ENCODE results near the gene SCAF11.

Gene SCAF11

GRCh38 chr12:45989721-45990467, 480 bp downstream of the SCAF11 start:
- DNase-seq (ENCODE audit: low read depth in 2 of 2) = peak; percentile 51 to 52
- no peak for TF ChIP-seq CTCF (IDR thresholded peaks at IDR 0.05; ENCODE audit: low read depth, low read length)
- H3K4me3 ChIP-seq (replicated peaks in 1 of 2; ENCODE audit: low read depth in 2 of 2, low read length in 2 of 2) = peak overlapping the region; percentile 94 to 96

GRCh38 chr12:45989287-45989686, 1.1 kb downstream of the SCAF11 start:
- H3K4me3 ChIP-seq (replicated peaks in 1 of 2; ENCODE audit: low read depth in 2 of 2, low read length in 2 of 2) = peak overlapping the region; percentile 94 to 96
- no peak for DNase-seq (ENCODE audit: low read depth in 2 of 2)
- TF ChIP-seq CTCF (IDR thresholded peaks at IDR 0.05; ENCODE audit: low read depth, low read length) = no peak

- H3K4me3 ChIP-seq (replicated peaks in 1 of 2; ENCODE audit: low read depth in 2 of 2, low read length in 2 of 2) = peak overlapping the region in 1 of 2 donors; percentile 96
- no peak for TF ChIP-seq CTCF (IDR thresholded peaks at IDR 0.05; ENCODE audit: low read depth, low read length)
- DNase-seq (ENCODE audit: low read depth in 2 of 2) = peak in 1 of 2 donors; percentile 62
Measured at GRCh38 chr12:45988264-45988663, 2.1 kb downstream of the SCAF11 start.

- TF ChIP-seq CTCF (IDR thresholded peaks at IDR 0.05; ENCODE audit: low read depth, low read length) = no peak
- no peak overlapping the region for H3K4me3 ChIP-seq (replicated peaks in 1 of 2; ENCODE audit: low read depth in 2 of 2, low read length in 2 of 2)
- no peak for DNase-seq (ENCODE audit: low read depth in 2 of 2)
Measured at GRCh38 chr12:45987340-45987727, 3.0 kb downstream of the SCAF11 start.

GRCh38 chr12:45986641-45987339, 3.6 kb downstream of the SCAF11 start:
- H3K4me3 ChIP-seq (replicated peaks in 1 of 2; ENCODE audit: low read depth in 2 of 2, low read length in 2 of 2) = no peak overlapping the region
- TF ChIP-seq CTCF (IDR thresholded peaks at IDR 0.05; ENCODE audit: low read depth, low read length) = no peak
- DNase-seq (ENCODE audit: low read depth in 2 of 2) = no peak

- no peak for DNase-seq (ENCODE audit: low read depth in 2 of 2)
- no peak overlapping the region for H3K4me3 ChIP-seq (replicated peaks in 1 of 2; ENCODE audit: low read depth in 2 of 2, low read length in 2 of 2)
- no peak for TF ChIP-seq CTCF (IDR thresholded peaks at IDR 0.05; ENCODE audit: low read depth, low read length)
Measured at GRCh38 chr12:45981075-45981837, 9.1 kb downstream of the SCAF11 start.

Data from cardiac fibroblast (primary cell).